Activated CD4-positive, CD25-positive, alpha-beta regulatory T cell treated with anti-CD3 and anti-CD28 coated beads, Interleukin-2, amount 50 U/mL, for 16 hours (primary cell): ENCODE results near the gene RCOR3.
A peak's percentile ranks its signal among the peaks of the same experiment; 100 is the strongest.
"Not testable (repeated sequence)": the region's sequence is repeated elsewhere in the genome, so short reads cannot be mapped to it uniquely, and the experiment has no call there.

ENCODE experiments used
- DNase-seq: peaks from one replicate; pipeline ENCODE4 v3.0.0-alpha.2; 2020; ENCODE audit warnings: low read depth, low spot score

RCOR3 gene

GRCh38 chr1:211340622-211341507 lies 81.7 kb downstream of the RCOR3 start:
- DNase-seq: no peak

- DNase-seq: no peak
Observed at GRCh38 chr1:211341999-211342398, 82.8 kb downstream of the RCOR3 start.

- no peak for DNase-seq
Observed at GRCh38 chr1:211343607-211344006, 84.4 kb downstream of the RCOR3 start.

- DNase-seq: no peak
Observed at GRCh38 chr1:211344152-211344618, 85.0 kb downstream of the RCOR3 start.

- no peak for DNase-seq
Observed at GRCh38 chr1:211345719-211346118, 86.6 kb downstream of the RCOR3 start.

GRCh38 chr1:211347077-211347844 lies 88.1 kb downstream of the RCOR3 start:
- no peak for DNase-seq

GRCh38 chr1:211348547-211348946 lies 89.4 kb downstream of the RCOR3 start:
- DNase-seq: no peak

- no peak for DNase-seq
Observed at GRCh38 chr1:211349741-211350140, 90.6 kb downstream of the RCOR3 start.

GRCh38 chr1:211352055-211352454 lies 92.9 kb downstream of the RCOR3 start:
- DNase-seq: not testable (repeated sequence)

GRCh38 chr1:211352465-211352864 lies 93.3 kb downstream of the RCOR3 start:
- DNase-seq: no peak

GRCh38 chr1:211352985-211353515 lies 93.9 kb downstream of the RCOR3 start:
- peak; percentile 53 for DNase-seq

GRCh38 chr1:211353562-211354212 lies 94.5 kb downstream of the RCOR3 start:
- no peak for DNase-seq

GRCh38 chr1:211355873-211356272 lies 96.7 kb downstream of the RCOR3 start:
- DNase-seq: no peak

- no peak for DNase-seq
Observed at GRCh38 chr1:211356723-211357407, 97.7 kb downstream of the RCOR3 start.

GRCh38 chr1:211358685-211359084 lies 99.5 kb downstream of the RCOR3 start:
- DNase-seq: no peak

GRCh38 chr1:211359876-211360275 lies 100.7 kb downstream of the RCOR3 start:
- DNase-seq: no peak

- no peak for DNase-seq
Observed at GRCh38 chr1:211361202-211361601, 102.0 kb downstream of the RCOR3 start.
